SK-N-SH treated with all-trans-retinoic acid at 6 μM for 48 hours (cell line): ENCODE measurements around the gene TCF25.

ENCODE experiments used
- ARNTL ChIP-seq: fragments of 450-650 bp; formaldehyde crosslinking; IDR thresholded peaks from 2 replicates; pipeline ENCODE4 v1.5.0; 2020; ENCODE audit warnings: low read depth, mild to moderate bottlenecking, moderate library complexity, borderline replicate concordance
- BACH2 ChIP-seq: fragments of 250-450 bp; sonication (Bioruptor Pico); IDR thresholded peaks from 2 replicates; pipeline ENCODE4 v1.9.0; 2021; ENCODE audit warnings: mild to moderate bottlenecking, borderline replicate concordance
- RARB ChIP-seq: fragments of 250-450 bp; sonication (Bioruptor Pico); IDR thresholded peaks from 2 replicates; pipeline ENCODE4 v1.8.0; 2021; ENCODE audit warnings: mild to moderate bottlenecking, moderate library complexity
- TOX ChIP-seq: fragments of 250-450 bp; sonication (Bioruptor Pico); IDR thresholded peaks from 2 replicates; pipeline ENCODE4 v1.8.0; 2021; ENCODE audit warnings: mild to moderate bottlenecking, moderate library complexity, borderline replicate concordance
- TSHZ2 ChIP-seq: fragments of 250-450 bp; sonication (Bioruptor Pico); IDR thresholded peaks from 2 replicates; pipeline ENCODE4 v1.5.0; 2020; ENCODE audit warnings: mild to moderate bottlenecking, moderate library complexity
- ZNF565 ChIP-seq: fragments of 450-650 bp; formaldehyde crosslinking; conservative IDR thresholded peaks from 2 replicates; pipeline ENCODE4 v1.5.0; 2020; ENCODE audit warnings: low read depth, mild to moderate bottlenecking, moderate library complexity
- TF ChIP-seq, protein P1 (sequence below): fragments of 250-450 bp; sonication (Bioruptor Pico); IDR thresholded peaks from 2 replicates; pipeline ENCODE4 v1.5.1; 2020; ENCODE audit warnings: low read depth, mild to moderate bottlenecking, moderate library complexity

GRCh38 chr16:89855986-89856385 is 17.4 kb upstream of the TCF25 start:
- TF ChIP-seq ARNTL (CRISPR knock-in tag), result no peak
- TF ChIP-seq BACH2 (CRISPR knock-in tag), result no peak
- no peak for TF ChIP-seq TSHZ2 (CRISPR knock-in tag)
- TF ChIP-seq, protein P1, sequence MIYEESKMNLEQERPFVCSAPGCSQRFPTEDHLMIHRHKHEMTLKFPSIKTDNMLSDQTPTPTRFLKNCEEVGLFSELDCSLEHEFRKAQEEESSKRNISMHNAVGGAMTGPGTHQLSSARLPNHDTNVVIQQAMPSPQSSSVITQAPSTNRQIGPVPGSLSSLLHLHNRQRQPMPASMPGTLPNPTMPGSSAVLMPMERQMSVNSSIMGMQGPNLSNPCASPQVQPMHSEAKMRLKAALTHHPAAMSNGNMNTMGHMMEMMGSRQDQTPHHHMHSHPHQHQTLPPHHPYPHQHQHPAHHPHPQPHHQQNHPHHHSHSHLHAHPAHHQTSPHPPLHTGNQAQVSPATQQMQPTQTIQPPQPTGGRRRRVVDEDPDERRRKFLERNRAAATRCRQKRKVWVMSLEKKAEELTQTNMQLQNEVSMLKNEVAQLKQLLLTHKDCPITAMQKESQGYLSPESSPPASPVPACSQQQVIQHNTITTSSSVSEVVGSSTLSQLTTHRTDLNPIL, result no peak
- TF ChIP-seq ZNF565 (CRISPR knock-in tag), result no peak
- no peak for TF ChIP-seq TOX (CRISPR knock-in tag)
- TF ChIP-seq RARB (CRISPR knock-in tag), result no peak
